ENCODE data around the gene RANBP3.
A peak's percentile ranks its signal among the peaks of the same experiment; 100 is the strongest.
"Not testable (repeated sequence)": the region's sequence is repeated elsewhere in the genome, so short reads cannot be mapped to it uniquely, and the experiment has no call there.

The RANBP3 gene

DNA sequence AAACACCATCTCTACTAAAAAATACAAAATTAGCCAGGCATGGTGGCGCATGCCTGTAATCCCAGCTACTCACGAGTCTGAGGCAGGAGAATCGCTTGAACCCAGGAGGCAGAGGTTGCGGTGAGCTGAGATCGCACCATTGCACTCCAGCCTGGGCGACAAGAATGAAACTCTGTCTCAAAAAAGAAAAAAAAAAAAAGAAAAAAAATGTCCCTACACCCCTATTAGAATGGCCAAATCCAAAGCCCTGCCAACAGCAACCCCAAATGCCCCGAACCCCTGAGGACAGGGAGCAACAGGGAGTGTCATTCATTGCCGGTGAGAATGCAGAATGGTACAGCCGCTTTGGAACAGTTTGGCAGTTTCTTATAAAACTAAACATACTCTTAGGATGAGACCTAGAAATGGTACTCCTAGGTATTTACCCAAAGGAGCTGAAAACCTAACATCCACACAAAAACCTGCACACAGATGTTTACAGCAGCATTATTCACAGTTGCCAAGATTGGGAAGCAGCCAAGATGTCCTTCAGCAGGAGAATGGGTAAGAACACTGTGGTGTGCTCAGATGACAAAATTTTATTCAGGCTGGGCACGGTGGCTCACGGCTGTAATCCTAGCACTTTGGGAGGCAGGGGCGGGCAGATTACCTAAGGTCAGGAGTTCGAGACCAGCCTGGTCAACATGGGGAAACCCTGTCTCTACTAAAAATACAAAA is 94.6 kb downstream of the RANBP3 start:
- DNase-seq (ENCODE audit: low spot score), result not testable (repeated sequence)

DNA sequence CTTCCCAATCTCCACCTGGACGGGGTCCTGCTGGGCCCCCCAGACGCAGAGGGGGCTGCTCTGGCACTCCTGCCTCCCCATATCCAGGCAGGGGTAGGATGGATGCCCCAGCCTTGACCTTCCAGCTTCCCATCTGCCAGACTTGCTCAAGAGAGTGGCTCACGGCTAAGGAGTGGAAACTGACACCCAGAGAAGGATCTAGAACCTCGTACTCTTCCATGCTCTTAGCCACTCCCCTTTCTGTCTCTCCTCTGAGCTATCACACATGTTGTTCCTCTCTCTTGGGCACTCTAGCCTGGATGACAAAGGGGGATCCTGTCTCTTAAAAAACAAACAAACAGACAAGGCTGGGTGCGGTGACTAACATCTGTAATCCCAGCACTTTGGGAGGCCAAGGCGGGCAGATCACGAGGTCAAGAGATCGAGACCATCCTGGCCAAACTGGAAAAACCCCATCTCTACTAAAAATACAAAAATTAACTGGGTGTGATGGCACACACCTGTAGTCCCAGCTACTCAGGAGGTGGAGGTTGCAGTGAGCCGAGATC is 95.4 kb downstream of the RANBP3 start:
- DNase-seq (ENCODE audit: low spot score), result no peak

DNA sequence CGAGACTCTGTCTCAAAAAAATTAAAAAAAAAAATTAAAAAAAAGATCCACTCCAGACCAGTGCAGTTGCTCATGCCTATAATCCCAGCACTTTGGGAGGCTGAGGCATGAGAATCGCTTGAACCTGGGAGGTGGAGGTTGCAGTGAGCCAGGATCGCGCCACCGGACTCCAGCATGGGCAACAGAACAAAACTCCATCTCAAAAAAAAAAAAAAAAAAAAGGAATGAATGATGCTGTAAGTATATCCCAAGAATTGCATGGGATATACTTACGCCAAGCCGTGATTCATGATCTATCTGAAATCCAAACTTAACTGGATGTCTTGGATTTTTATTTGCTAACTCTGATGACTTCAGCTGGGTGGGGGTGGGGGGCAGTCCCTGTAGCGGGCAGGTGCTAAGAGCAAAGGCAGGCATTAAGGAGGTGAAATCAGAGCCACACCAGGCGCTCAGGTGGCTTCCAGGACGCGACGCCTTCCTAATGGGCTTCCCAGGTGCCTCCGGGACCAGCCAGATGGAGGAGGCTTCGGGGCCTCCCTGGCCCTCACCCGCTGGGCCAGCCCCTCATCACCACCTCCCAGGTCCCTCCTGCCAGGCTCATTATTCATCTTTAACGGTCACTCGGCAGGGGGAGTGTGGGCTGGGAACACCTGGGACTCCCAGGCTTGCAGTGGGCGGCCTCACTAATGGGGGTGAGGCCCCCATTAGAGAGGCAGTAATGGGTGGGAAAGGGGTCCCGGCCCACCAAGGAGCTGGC is 96.2 kb downstream of the RANBP3 start:
- no peak for DNase-seq (ENCODE audit: low spot score)

DNA sequence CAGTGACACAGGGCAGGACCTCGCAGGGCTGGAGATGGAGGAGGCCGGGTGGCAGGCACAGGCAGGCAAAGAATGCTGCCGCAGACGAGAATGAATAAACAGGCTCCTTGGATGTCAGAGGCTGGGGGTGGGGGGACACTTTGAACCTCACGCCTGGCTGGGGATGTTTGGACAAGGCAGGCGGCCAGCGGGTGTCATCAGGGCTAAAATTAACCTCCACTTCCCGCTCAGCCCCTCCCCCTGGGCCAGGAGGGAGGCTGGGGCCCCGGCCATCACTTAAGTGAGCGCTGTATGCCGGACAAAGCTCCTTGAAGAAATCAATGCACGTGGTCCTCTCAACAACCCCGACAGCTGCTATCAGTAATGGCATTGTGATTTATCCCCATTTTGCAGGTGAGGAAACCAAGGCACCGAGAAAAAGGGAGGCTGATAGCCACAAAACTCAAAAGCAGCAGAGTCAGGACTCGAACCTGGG is 97.3 kb downstream of the RANBP3 start:
- peak; percentile 73 for DNase-seq (ENCODE audit: low spot score)

DNA sequence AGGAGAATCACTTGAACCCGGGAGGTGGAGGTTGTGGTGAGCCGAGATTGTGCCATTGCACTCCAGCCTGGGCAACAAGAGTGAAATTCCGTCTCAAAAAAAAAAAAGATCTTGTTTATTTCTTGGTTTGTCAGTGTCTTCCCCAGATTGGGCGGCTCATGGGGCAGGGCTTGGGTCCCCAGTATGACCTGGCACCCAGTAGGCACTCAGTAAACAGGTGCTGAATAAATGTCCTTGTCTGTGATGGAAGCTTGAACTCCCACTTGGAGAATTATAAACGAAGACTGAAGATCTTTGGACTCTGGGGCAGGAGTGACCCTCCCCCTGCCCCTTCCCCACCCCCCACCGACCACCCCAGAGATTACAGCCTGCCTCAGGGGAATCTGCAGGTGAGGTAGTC is 97.7 kb downstream of the RANBP3 start:
- no peak for DNase-seq (ENCODE audit: low spot score)

DNA sequence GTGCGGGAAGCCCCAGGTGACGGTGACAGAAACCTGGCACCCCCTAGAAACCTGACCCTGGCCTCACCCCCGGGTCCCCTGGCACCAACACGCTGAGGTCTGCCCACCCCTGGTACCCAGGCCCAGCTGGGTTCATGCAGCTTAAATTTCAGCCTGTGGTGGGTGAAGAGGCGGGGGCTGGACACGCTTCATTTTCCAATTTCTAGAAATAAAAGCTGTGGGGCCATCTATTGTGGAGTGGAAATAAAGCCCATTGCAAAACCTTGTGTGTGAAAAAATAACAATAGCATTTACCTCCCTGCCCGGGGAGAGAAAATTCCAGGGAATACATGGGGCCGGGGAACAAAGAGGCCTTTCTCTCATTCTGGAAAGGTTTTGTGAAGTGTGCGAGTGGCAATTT is 100.1 kb downstream of the RANBP3 start:
- DNase-seq (ENCODE audit: low spot score), result no peak

DNA sequence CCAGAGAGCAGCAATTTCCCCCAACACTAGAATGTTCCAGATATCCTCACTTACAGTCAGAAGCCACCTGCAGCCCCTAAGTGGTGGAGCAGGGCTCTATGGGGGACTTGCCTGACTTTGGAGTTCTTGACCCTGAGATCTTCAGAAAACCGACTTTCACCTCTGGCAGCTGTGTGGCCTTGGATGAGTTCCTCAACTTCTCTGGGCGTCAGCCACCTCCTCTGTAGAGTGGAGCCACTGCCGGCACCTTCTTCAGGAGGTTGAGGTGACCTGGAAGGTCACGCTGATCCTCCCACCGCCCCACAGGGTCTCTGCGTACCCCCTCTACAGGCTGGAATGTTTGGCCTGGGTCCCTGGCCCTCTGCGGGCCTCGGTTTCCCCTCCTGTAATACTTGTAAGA is 100.5 kb downstream of the RANBP3 start:
- no peak for DNase-seq (ENCODE audit: low spot score)

DNA sequence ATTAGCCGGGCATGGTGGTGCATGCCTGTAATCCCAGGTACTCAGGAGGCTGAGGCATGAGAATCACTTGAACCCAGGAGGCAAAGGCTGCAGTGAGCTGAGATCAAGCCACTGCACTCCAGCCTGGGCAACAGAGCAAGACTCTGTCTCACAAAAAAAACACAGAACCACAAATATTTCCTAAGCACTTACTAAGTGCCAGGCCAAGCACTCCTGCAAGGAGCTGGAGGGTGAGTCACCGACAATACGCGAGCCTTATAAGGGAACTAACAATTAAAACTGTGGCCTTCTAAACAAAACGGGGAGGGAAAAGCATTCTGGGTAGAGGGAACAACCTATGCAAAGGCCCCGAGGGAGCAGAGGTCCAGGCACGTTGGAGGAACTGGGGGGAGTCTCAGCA is 103.4 kb downstream of the RANBP3 start:
- peak; percentile 57 for DNase-seq (ENCODE audit: low spot score)

DNA sequence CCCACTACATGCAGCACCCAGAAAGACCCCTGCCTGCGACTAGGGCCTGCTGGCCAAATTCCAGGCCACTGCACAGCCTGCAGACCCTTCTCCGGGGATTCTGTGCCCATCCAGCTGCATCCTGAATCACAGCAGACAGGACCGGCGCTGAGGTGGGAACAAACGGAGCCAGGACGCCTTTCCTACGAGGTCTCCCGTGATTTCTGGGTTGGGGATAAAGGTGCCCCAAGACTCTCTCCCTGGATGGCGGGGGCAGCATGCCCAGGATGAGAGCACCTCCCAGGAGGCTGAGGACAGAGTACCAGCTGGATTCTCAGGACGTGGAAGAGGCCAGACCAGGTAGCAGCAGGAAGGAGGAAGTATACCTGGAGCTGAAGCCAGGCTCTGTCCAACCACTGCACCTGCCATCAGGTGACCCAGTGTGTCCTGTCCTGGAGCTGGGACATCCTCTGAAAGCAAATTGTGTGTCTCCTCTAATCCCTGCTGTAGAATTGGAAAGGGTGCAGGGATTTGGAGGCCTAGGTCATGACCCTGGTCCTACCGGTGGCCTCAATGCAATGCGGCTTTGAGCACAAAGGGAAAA is 104.2 kb downstream of the RANBP3 start:
- DNase-seq (ENCODE audit: low spot score), result no peak

DNA sequence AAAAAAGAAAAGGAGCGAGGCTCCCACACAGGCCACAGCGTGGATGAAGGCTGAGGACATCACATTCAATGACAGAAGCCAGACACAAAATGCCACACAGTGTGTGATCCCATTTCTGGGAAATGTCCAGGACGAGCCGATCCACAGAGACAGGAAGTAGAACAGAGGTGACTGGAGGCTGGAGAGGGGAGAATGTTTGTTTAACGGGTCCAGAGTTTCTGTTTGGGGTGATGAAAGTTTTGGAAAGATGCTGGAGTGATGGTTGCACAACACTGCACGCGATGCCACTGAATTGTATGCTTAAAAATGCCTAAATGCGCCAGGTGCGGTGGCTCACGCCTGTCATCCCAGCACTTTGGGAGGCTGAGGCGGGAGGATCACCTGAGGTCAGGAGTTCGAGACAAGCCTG is 107.0 kb downstream of the RANBP3 start:
- no peak for DNase-seq (ENCODE audit: low spot score)

DNA sequence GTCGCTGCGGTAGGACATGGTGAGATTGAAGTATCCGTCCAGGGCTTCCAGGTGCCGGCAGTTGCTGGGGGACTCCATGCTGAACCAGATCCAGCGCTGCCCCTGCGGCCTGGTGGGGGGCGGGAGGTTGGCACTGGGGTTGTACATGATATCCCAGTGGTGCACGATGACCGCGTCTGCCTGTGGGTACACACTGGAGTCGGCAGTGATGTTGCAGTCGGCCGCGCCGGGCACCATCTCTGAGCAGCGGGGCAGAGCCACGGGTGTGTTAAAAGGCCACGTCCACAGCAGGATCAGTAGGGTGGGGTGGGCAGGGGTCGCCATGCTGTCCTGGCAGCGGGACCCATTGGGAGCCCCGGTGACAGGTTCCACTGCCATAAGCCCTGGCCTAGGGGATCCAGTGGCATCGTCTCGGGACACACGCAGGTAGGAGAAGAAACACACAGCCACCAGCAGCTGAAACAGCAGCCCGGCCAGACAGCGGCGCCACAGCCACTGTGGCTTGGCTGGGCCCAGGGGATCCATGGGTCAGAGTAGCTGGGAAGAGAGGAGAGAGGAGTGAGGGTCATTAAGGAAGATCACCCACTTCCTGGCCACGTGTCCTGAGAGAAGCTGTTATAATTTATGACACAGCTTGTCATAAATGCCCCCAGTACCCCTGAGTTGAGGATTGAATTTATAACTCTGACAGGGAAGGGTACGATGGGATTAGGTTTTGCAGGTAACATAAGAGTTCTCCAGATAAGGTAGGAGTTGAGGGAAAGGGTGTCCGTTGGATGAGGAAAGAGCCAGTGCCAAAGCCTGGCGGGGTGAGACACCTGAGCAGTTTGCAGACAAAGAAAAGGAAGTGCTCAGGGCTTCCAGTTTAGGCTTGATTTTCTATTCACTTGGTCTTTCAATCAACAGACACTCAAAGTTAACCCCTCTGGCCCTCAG is 110.5 kb downstream of the RANBP3 start:
- no peak for DNase-seq (ENCODE audit: low spot score)

Data from kidney tubule cell (primary cell).